Stimulated activated CD8-positive, alpha-beta memory T cell treated with anti-CD3 and anti-CD28 coated beads, Interleukin-15, amount 100 ng/mL, for 4 hours (primary cell): Measurements from ENCODE around the gene C2CD2L.
"Not testable (repeated sequence)": the region's sequence is repeated elsewhere in the genome, so short reads cannot be mapped to it uniquely, and the experiment has no call there.

Source experiments
- DNase-seq, 2 donors: peaks; one replicate each; pipeline ENCODE4 v3.0.0-alpha.2; 2020; ENCODE audit warnings: low read depth in 2 of 2

Gene C2CD2L

GRCh38 chr11:119115484-119116234, 8.5 kb downstream of the C2CD2L start:
- no peak for DNase-seq

- no peak for DNase-seq
These were observed 9.1 kb downstream of the C2CD2L start for GRCh38 chr11:119116235-119116594.

- no peak for DNase-seq
These were observed 9.5 kb downstream of the C2CD2L start for GRCh38 chr11:119116601-119117000.

DNA sequence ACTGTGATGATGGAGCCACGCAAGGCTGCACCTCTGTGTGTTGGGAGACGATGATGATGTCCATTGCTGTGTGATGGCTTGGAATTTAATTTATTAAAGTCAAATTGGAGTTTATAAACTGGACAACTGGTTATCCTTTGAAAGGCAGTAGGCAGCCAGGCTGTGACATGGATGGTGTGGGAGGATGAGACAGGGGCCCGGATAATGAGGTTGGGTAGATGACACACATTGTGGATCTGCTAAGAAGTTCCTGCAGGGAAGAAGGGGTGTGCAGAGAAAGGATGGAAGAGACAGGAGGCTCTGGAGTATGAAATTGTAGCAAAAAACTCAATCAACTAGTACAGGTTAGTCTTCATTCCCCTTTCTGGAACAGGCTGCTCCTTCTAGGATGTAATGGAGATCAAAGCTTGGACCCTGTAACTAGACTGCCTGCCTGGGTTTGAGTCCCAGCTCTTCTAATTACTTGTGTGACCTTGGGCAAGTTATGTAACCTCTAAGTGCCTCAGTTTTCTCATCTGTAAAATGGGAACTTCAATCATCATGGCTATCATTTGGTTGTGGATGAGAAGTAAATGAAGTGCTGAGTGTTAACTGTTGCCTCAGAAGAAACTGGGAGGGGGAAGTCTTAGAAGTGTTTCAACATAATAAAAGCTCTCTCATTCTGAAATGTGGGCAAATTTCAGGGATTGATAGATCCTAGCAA, 10.0 kb downstream of the C2CD2L start:
- DNase-seq = no peak

GRCh38 chr11:119118227-119118626, 11.1 kb downstream of the C2CD2L start:
- no peak for DNase-seq

- no peak for DNase-seq
These were observed 11.8 kb downstream of the C2CD2L start for GRCh38 chr11:119118946-119119345.

GRCh38 chr11:119120639-119121007, 13.5 kb downstream of the C2CD2L start:
- no peak for DNase-seq

- DNase-seq = peak; percentile 100
These were observed 14.1 kb downstream of the C2CD2L start, which contains the start of gene HINFP for GRCh38 chr11:119121008-119121810. HINFP (plus strand) TSS chr11:119121580; CDS start chr11:119126945, 5,365 bp downstream.

DNA sequence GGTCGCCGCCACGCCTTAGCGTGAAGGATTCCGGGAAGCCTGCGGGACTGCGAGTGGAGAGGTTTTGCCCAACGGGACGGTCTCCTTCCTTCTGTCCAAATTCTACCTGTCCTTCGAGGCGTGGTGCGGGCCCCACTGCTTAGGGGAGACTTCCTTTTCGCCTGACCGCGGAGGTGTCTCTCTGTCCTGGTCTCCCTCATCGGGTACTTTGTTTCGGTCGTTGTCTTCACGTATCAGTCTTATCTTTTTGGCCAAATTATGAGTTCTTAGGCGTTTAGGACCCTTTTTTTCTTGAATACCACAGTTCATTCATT, 14.6 kb downstream of the C2CD2L start:
- DNase-seq = no peak

GRCh38 chr11:119125821-119126220, 18.7 kb downstream of the C2CD2L start:
- no peak for DNase-seq

GRCh38 chr11:119126675-119127268, 19.6 kb downstream of the C2CD2L start:
- DNase-seq = no peak

GRCh38 chr11:119130662-119131061, 23.5 kb downstream of the C2CD2L start:
- no peak for DNase-seq

DNA sequence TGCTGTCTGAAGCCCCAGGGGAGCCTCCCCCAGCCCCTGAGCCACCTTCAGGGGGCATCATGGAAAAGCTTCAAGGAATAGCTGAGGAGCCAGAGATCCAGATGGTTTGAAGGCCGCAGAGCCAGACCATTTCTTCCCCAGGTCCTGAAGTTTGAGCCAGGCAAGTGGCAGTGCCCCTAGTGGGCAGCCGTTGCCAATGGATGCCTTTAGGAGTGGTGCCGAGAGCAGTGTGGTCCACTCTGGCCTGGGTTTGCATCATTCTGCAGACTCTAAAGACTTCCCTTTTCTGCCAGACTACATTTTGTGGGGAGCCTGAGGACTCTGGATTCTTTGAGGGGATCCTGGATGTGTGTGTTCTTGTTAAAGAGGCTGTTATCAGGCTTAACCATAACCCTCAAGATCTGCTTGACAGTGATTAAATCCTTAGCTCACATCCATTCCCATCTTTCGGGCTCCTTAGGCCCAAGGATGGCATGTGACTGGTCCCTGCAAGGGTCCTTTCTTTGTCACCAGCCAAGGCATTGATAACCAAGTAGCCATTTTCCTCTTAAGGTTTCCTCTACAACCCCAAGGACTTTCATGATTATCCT, 27.3 kb downstream of the C2CD2L start:
- DNase-seq = no peak

GRCh38 chr11:119139276-119139675, 32.1 kb downstream of the C2CD2L start:
- not testable (repeated sequence) for DNase-seq

DNA sequence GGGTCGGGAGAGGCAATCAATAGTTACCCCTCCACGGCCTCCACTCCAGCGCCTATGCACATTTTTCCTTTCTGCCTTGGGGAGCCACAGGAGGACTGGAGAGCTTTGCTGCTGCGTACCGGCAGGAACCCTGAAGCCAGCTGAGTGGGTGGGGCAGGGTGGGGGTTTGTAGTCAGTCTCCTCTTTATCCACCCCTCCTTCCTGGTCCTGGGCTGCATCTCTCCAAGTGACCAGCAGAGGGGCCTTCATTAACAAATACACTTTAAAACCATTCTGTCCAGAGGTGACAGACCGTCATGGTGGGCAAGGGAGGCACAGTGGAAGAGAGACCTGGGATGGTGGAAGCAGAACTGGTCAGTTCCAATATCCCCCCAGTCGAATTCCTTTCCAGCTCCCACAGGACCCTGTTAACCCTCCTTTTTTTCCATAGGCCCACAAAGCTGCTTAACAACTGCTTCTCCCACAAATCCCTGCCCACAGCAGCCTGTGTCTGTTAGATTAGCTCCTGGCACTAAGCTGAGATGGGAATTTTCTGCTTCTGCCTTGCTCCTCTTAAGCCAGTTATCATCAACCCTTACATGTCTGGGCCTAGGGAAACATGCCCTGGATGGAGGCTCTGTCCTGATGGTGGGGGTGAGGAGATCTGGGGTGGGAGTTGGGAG, 37.8 kb downstream of the C2CD2L start:
- DNase-seq = no peak

DNA sequence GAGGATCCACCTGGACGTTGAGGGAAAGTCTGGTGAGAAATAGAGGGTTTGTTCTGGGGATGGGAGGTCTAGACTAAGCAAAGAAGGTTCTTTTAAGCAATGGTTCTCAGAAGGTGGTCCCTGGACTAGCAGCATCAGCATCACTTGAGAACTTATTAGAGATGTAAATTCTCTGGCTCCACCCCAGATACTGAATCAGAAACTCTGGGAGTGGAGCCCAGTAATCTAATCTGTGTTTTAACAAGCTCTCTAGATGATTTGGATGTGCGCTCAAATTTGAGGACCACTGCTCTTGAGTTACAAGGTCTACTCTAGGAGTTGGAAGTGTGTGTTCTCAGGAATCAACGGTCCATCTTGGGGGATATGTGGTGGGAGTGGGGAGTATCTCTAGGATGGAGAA, 38.4 kb downstream of the C2CD2L start:
- DNase-seq = no peak

GRCh38 chr11:119147604-119148333, 40.6 kb downstream of the C2CD2L start:
- no peak for DNase-seq

DNA sequence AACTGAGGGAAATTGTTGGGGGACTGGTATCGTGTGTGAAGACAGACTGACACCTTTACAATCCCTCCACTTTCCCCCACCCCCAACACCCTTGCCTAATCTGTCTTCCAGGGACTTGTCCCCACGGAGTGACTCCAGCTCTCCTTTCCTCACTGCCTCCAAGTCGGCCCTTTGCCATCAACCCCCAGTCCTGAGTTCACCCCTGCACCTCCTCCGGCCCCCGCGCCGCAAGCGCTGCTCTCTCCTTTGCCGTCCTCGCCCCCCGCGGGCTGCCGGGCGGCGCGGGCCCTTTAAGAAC, 41.5 kb downstream of the C2CD2L start:
- no peak for DNase-seq

GRCh38 chr11:119149018-119149785, 42.1 kb downstream of the C2CD2L start, which contains the start of gene ABCG4:
ABCG4 (plus strand) TSS chr11:119149052; CDS start chr11:119149966, 914 bp downstream.
- DNase-seq = no peak

- DNase-seq = no peak
These were observed 42.7 kb downstream of the C2CD2L start for GRCh38 chr11:119149786-119150275.
